Spinal cord (tissue), 10 donors: ENCODE data around the gene DYSF. TPM values are rescaled to one million over a fixed set of nuclear protein-coding genes. Genes with fewer than 3 reads are reported as not detected.

Source experiments
- DNase-seq, 6 donors: peaks; one replicate each; pipeline versions ENCODE4 v3.0.0 to v3.0.0-alpha.2; 2013 to 2015; ENCODE audit warnings: low spot score in 6 of 6, low read depth in 4 of 6
- H3K27ac ChIP-seq: one replicate; pipeline ENCODE4 v1.5.1; 2013; ENCODE audit warnings: low read depth, low read length, control low read depth
- H3K27me3 ChIP-seq: one replicate; pipeline ENCODE4 v1.6.1; 2013; ENCODE audit warnings: low read length; ENCODE audit not compliant: control insufficient read depth, insufficient read depth
- H3K36me3 ChIP-seq: one replicate; pipeline ENCODE4 v1.6.1; 2013; ENCODE audit warnings: low read length; ENCODE audit not compliant: control insufficient read depth, insufficient read depth
- H3K4me1 ChIP-seq: one replicate; pipeline ENCODE4 v1.6.1; 2013; ENCODE audit warnings: low read length; ENCODE audit not compliant: control insufficient read depth, insufficient read depth
- H3K4me3 ChIP-seq: one replicate; pipeline ENCODE4 v1.5.1; 2013; ENCODE audit warnings: low read depth, low read length, control low read depth
- H3K9me3 ChIP-seq: one replicate; pipeline ENCODE4 v1.6.1; 2013; ENCODE audit warnings: low read length; ENCODE audit not compliant: control insufficient read depth, insufficient read depth
- WGBS: methylation state at CpG from one replicate; pipeline ENCODE4 v1.1.5; 2013; ENCODE audit warnings: missing lambda C conversion rate; ENCODE audit not compliant: insufficient coverage; 5-methylcytosine and 5-hydroxymethylcytosine counted together
- polyA plus RNA-seq, 2 donors: library from polyadenylated mRNA; unstranded; fragments of 120-200 nt; gene quantifications; one replicate each; pipeline ENCODE4 v1.2.1, GENCODE V29; 2013; ENCODE audit not compliant: insufficient read length in 2 of 2
- total RNA-seq, 2 donors: library from RNA; depleted of rRNA in 1 of 2; stranded (reverse); fragments of 120-200 nt in 1 of 2; fragments of >200 nt in 1 of 2; gene quantifications; one replicate each; pipeline versions ENCODE4 v1.2.3 to v1.2.4, GENCODE V29; 2013 to 2014
- donor health status: healthy.

The DYSF gene
- total and polyA plus RNA-seq, 4 donors = 3.5 to 12.0 (median 6.7) TPM

GRCh38 chr2:71462056-71462605, 8.8 kb downstream of the DYSF start:
- DNase-seq = no peak
- H3K4me1 ChIP-seq = peaks cover 26% of the 10 kb centered on the region
- H3K27me3 ChIP-seq = peaks cover 37% of the 10 kb centered on the region
- 95% methylated on average over 7 of the region's 8 CpGs for WGBS
- no peak overlapping the region for H3K4me3 ChIP-seq
- no peaks in the 10 kb centered on the region for H3K36me3 ChIP-seq
- no peak overlapping the region for H3K27ac ChIP-seq
- no peaks in the 10 kb centered on the region for H3K9me3 ChIP-seq

GRCh38 chr2:71462641-71463341, 9.4 kb downstream of the DYSF start:
- H3K4me1 ChIP-seq = peaks cover 21% of the 10 kb centered on the region
- DNase-seq = no peak

GRCh38 chr2:71463342-71463654, 9.9 kb downstream of the DYSF start:
- H3K27ac ChIP-seq = no peak overlapping the region
- DNase-seq = no peak
- H3K9me3 ChIP-seq = no peaks in the 10 kb centered on the region
- peaks cover 47% of the 10 kb centered on the region for H3K27me3 ChIP-seq
- 87% methylated on average over 7 of the region's 7 CpGs for WGBS
- no peak overlapping the region for H3K4me3 ChIP-seq
- H3K36me3 ChIP-seq = no peaks in the 10 kb centered on the region
- peaks cover 16% of the 10 kb centered on the region for H3K4me1 ChIP-seq

More at GRCh38 chr2:71462641-71463341, 9.4 kb downstream of the DYSF start:
- WGBS = 59% methylated on average over 2 of the region's 5 CpGs
- H3K9me3 ChIP-seq = no peaks in the 10 kb centered on the region
- H3K4me3 ChIP-seq = no peak overlapping the region
- peaks cover 43% of the 10 kb centered on the region for H3K27me3 ChIP-seq
- H3K27ac ChIP-seq = no peak overlapping the region
- H3K36me3 ChIP-seq = no peaks in the 10 kb centered on the region

- Histone ChIP-seq H3K9me3 (no peaks in the 10 kb centered on the region), H3K27me3 (peaks cover 56% of the 10 kb centered on the region), H3K4me1 (peaks cover 9% of the 10 kb centered on the region), H3K4me3 (no peak overlapping the region), H3K36me3 (no peaks in the 10 kb centered on the region), H3K27ac (no peak overlapping the region)
- DNase-seq = no peak
- 72% methylated on average over 6 of the region's 6 CpGs for WGBS
Measured at GRCh38 chr2:71464389-71464788, 11.0 kb downstream of the DYSF start.

- peaks cover 9% of the 10 kb centered on the region for H3K4me1 ChIP-seq
- no peak overlapping the region for H3K4me3 ChIP-seq
- no peak for DNase-seq
- H3K27ac ChIP-seq = no peak overlapping the region
- no peaks in the 10 kb centered on the region for H3K36me3 ChIP-seq
- WGBS = 49% methylated on average over 9 of the region's 11 CpGs
- H3K9me3 ChIP-seq = no peaks in the 10 kb centered on the region
- H3K27me3 ChIP-seq = peaks cover 58% of the 10 kb centered on the region
Measured at GRCh38 chr2:71465356-71465755, 12.0 kb downstream of the DYSF start.

- WGBS = 6% methylated on average over 23 of the region's 23 CpGs
- Histone ChIP-seq H3K36me3 (no peaks in the 10 kb centered on the region), H3K9me3 (no peaks in the 10 kb centered on the region), H3K27ac (no peak overlapping the region), H3K27me3 (peaks cover 58% of the 10 kb centered on the region), H3K4me3 (peak overlapping the region; percentile 52), H3K4me1 (peaks cover 9% of the 10 kb centered on the region)
- DNase-seq = no peak
Measured at GRCh38 chr2:71465961-71466300, 12.6 kb downstream of the DYSF start.

GRCh38 chr2:71466301-71467179, 13.2 kb downstream of the DYSF start:
- Histone ChIP-seq H3K4me1 (peaks cover 9% of the 10 kb centered on the region), H3K4me3 (peak overlapping the region; percentile 52), H3K27ac (no peak overlapping the region), H3K9me3 (no peaks in the 10 kb centered on the region), H3K36me3 (no peaks in the 10 kb centered on the region), H3K27me3 (peaks cover 58% of the 10 kb centered on the region)
- peak in 2 of 6 donors; percentile 43 to 54 for DNase-seq
- WGBS = under 1% methylated on average over 76 of the region's 78 CpGs

GRCh38 chr2:71467180-71467815, 13.9 kb downstream of the DYSF start:
- peak overlapping the region; percentile 52 for H3K4me3 ChIP-seq
- peaks cover 9% of the 10 kb centered on the region for H3K4me1 ChIP-seq
- H3K27ac ChIP-seq = no peak overlapping the region
- no peak for DNase-seq
- no peaks in the 10 kb centered on the region for H3K36me3 ChIP-seq
- H3K27me3 ChIP-seq = peaks cover 58% of the 10 kb centered on the region
- WGBS = no CpG with 5 or more reads among the region's 7 CpGs
- H3K9me3 ChIP-seq = no peaks in the 10 kb centered on the region

- Histone ChIP-seq H3K36me3 (no peaks in the 10 kb centered on the region), H3K4me3 (no peak overlapping the region), H3K27me3 (peaks cover 55% of the 10 kb centered on the region), H3K27ac (no peak overlapping the region), H3K4me1 (peaks cover 9% of the 10 kb centered on the region), H3K9me3 (no peaks in the 10 kb centered on the region)
- 58% methylated on average over 9 of the region's 11 CpGs for WGBS
- DNase-seq = no peak
Measured at GRCh38 chr2:71468279-71469015, 15.1 kb downstream of the DYSF start.
